Endothelial cell of umbilical vein (primary cell): ENCODE measurements around the gene AGK. TPM values are rescaled to one million over a fixed set of nuclear protein-coding genes. Genes with fewer than 3 reads are reported as not detected.

Experiments used
- BruUV-seq: library from RNA; stranded (reverse); fragments of 400-500 nt; replicated peaks from 2 replicates; lab custom pipeline; 2021; lab: Mats Ljungman, UMichigan
- CTCF ChIA-PET: fragments of 300-600, 350-600 bp; sonication (Branson Sonifier 250); formaldehyde crosslinking; loops from one replicate; lab custom pipeline; 2021; ENCODE audit warnings: antibody characterized with exemption, inconsistent platforms; lab: Charles Lee
- POLR2A ChIA-PET: fragments of 300-600, 350-600 bp; sonication (Branson Sonifier 250); formaldehyde crosslinking; loops from one replicate; lab custom pipeline; 2021; ENCODE audit warnings: antibody characterized with exemption, inconsistent platforms; lab: Charles Lee
- DNase-seq: peaks from one replicate; pipeline ENCODE4 v3.0.0-alpha.2; 2011; ENCODE audit warnings: low read depth, low spot score
- FAIRE-seq: peaks from 2 replicates; lab custom pipeline; 2011; peaks lifted over from hg19 to GRCh38; lab: Jason Lieb, UNC
- H2AFZ ChIP-seq: 2 replicates; pipeline ENCODE4 v1.6.0; 2012; ENCODE audit warnings: low read depth, low read length, control low read depth, inconsistent platforms
- H3K27ac ChIP-seq: 2 replicates; pipeline ENCODE4 v1.5.1; 2011; ENCODE audit warnings: low read depth, mild to moderate bottlenecking, control low read depth, low read length, moderate library complexity; ENCODE audit not compliant: insufficient read depth
- H3K27me3 ChIP-seq, 2 experiments: 2 replicates each; pipeline versions ENCODE4 v1.6.0 to v1.6.1; 2011; ENCODE audit warnings: low read length in 2 of 2, mixed read lengths in 1 of 2; ENCODE audit not compliant: control insufficient read depth in 2 of 2, insufficient read depth in 2 of 2
- H3K36me3 ChIP-seq, 2 experiments: 2 replicates in 1 of 2; 3 replicates in 1 of 2; pipeline ENCODE4 v1.5.1; 2011; ENCODE audit warnings: low read length in 2 of 2, mild to moderate bottlenecking in 1 of 2, moderate library complexity in 1 of 2; ENCODE audit not compliant: control insufficient read depth in 2 of 2, insufficient read depth in 2 of 2; ENCODE audit errors: extremely low read depth in 1 of 2
- H3K4me1 ChIP-seq: 3 replicates; pipeline ENCODE4 v1.5.1; 2011; ENCODE audit warnings: mild to moderate bottlenecking, low read length; ENCODE audit not compliant: control insufficient read depth, insufficient read depth; ENCODE audit errors: extremely low read depth
- H3K4me2 ChIP-seq: 2 replicates; pipeline ENCODE4 v1.6.1; 2011; ENCODE audit warnings: low read length, control low read depth, mixed read lengths; ENCODE audit not compliant: insufficient read depth
- H3K4me3 ChIP-seq, 3 experiments: fragments of 200-600 bp in 1 of 3; sonication (generic), shearing (Covaris generic) in 1 of 3; replicated peaks in 1 of 3; 2 replicates each; pipeline ENCODE4 v1.5.1; 2011 to 2016; ENCODE audit warnings: control low read depth in 3 of 3, low read length in 3 of 3, mild to moderate bottlenecking in 2 of 3, inconsistent platforms in 1 of 3, low read depth in 1 of 3, moderate library complexity in 1 of 3; ENCODE audit not compliant: insufficient read depth in 1 of 3
- H3K79me2 ChIP-seq: 2 replicates; pipeline ENCODE4 v1.6.0; 2012; ENCODE audit warnings: low read length, inconsistent platforms; ENCODE audit not compliant: control insufficient read depth, insufficient read depth
- H3K9ac ChIP-seq: replicated peaks from 2 replicates; pipeline ENCODE3; 2011; ENCODE audit warnings: low read length, control low read depth; ENCODE audit not compliant: insufficient read depth; ENCODE audit errors: extremely low read depth
- H3K9me1 ChIP-seq: replicated peaks from 3 replicates; pipeline ENCODE4 v1.6.0; 2011; ENCODE audit warnings: mild to moderate bottlenecking, low read length; ENCODE audit not compliant: control insufficient read depth, insufficient read depth; ENCODE audit errors: extremely low read depth
- H3K9me3 ChIP-seq: replicated peaks from 2 replicates; pipeline ENCODE4 v1.5.1; 2012; ENCODE audit warnings: low read length, inconsistent platforms; ENCODE audit not compliant: control insufficient read depth, insufficient read depth
- H4K20me1 ChIP-seq: replicated peaks from 2 replicates; pipeline ENCODE3; 2011; ENCODE audit warnings: mild to moderate bottlenecking, low read length; ENCODE audit not compliant: control insufficient read depth, insufficient read depth; ENCODE audit errors: extremely low read depth
- MYC ChIP-seq: IDR thresholded peaks from one replicate; pipeline ENCODE4 v1.6.1; 2011; ENCODE audit warnings: mild to moderate bottlenecking, low read depth, low read length
- dilution Hi-C: fragments of 300-500 bp; cut with MboI; formaldehyde crosslinking; loops from one replicate; pipeline ENCODE4 v1.15.0; 2019; ENCODE audit warnings: low sequenced_read_pairs; ENCODE audit not compliant: extremely low pct_ligation_motif_present
- intact Hi-C: fragments of 100-400 bp; cut with micrococcal nuclease; formaldehyde crosslinking; loops from one replicate; pipeline ENCODE4 v1.10.0; 2022
- polyA plus RNA-seq, 4 experiments: library from polyadenylated mRNA; depleted of rRNA in 3 of 4; stranded (reverse) in 3 of 4; unstranded in 1 of 4; fragments of >200 nt; gene quantifications; 2 replicates each; pipeline versions ENCODE4 v1.2.1 to v1.2.3, GENCODE V29; 2011 to 2012; ENCODE audit warnings: missing spikeins in 1 of 4
- total RNA-seq: library from RNA; stranded (reverse); gene quantifications from 2 replicates; pipeline ENCODE4 v1.2.3, GENCODE V29; 2021
- TF ChIP-seq, protein P1 (sequence below): IDR thresholded peaks from 2 replicates; pipeline ENCODE4 v1.6.1; 2011; ENCODE audit not compliant: insufficient read depth, insufficient read length
- TF ChIP-seq, protein P2 (sequence below), 2 donors: IDR thresholded peaks; 1 replicate in 1 of 2; 2 replicates in 1 of 2; pipeline ENCODE4 v1.5.1; 2011; ENCODE audit warnings: low read length in 2 of 2, mild to moderate bottlenecking in 2 of 2, moderate library complexity in 2 of 2, control low read depth in 1 of 2, inconsistent platforms in 1 of 2, low read depth in 1 of 2; ENCODE audit not compliant: insufficient read depth in 1 of 2; ENCODE audit errors: extremely low read depth in 1 of 2

The AGK gene
- total and polyA plus RNA-seq, 2 donors (not counting 3 experiments of a cell fraction or from before 2014, with no cell fraction given): 23.6 to 34.3 TPM

DNA sequence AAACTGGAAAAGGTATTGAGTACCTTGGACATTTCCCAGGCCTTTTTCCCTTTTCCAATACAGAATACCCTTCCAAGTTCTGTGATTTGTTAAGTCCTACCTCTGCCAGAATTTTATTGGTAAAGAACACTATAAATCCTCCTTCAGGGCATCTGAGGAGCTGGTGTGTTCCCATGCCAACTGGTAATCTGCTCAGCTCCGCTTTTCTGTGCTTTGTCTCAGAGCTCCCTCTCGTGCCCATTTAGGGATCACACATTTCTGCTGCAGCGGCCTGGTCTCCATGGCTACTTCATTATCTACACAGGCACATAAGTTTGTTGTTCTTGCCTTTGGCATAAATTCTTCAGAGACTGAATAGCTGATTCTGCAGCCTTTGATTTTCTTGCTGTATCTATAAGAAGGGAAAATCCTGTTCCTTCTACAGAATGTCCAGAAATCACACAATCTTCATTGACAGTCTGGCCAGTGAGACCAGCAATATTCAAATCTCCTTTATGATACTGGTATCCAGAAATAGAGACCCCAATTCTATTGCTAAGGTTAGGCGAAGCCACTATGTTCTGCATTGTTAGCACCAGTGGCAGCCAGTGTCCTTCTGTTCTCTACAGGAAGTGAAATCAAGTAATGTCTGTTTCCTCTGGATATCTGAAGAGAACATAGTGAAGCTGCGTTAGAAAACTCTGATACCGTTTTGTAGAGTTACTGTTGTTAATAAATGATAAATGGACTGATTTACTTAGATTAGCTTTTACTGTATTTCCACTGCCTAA is 98.8 kb downstream of the AGK start:
- Histone ChIP-seq H3K9me3 (no peaks in the 10 kb centered on the region), H3K4me2 (no peak overlapping the region), H3K79me2 (no peaks in the 10 kb centered on the region), H4K20me1 (no peaks in the 10 kb centered on the region), H3K9me1 (no peaks in the 10 kb centered on the region), H3K36me3 (peaks cover 7 to 8% of the 10 kb centered on the region in 2 experiments), H2AFZ (no peak overlapping the region), H3K4me1 (peaks cover 16% of the 10 kb centered on the region), H3K27me3 (no peaks in the 10 kb centered on the region), H3K27ac (peak overlapping the region; percentile 54), H3K4me3 (no peak overlapping the region), H3K9ac (peak overlapping the region; percentile 25)
- TF ChIP-seq, protein P1, sequence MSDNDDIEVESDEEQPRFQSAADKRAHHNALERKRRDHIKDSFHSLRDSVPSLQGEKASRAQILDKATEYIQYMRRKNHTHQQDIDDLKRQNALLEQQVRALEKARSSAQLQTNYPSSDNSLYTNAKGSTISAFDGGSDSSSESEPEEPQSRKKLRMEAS: no peak
- TF ChIP-seq MYC: no peak
- TF ChIP-seq, protein P2, sequence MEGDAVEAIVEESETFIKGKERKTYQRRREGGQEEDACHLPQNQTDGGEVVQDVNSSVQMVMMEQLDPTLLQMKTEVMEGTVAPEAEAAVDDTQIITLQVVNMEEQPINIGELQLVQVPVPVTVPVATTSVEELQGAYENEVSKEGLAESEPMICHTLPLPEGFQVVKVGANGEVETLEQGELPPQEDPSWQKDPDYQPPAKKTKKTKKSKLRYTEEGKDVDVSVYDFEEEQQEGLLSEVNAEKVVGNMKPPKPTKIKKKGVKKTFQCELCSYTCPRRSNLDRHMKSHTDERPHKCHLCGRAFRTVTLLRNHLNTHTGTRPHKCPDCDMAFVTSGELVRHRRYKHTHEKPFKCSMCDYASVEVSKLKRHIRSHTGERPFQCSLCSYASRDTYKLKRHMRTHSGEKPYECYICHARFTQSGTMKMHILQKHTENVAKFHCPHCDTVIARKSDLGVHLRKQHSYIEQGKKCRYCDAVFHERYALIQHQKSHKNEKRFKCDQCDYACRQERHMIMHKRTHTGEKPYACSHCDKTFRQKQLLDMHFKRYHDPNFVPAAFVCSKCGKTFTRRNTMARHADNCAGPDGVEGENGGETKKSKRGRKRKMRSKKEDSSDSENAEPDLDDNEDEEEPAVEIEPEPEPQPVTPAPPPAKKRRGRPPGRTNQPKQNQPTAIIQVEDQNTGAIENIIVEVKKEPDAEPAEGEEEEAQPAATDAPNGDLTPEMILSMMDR (IDR thresholded peaks at IDR 0.05; ENCODE audit: extremely low read depth in 1 of 2, insufficient read depth in 1 of 2, low read depth in 1 of 2, low read length in 2 of 2): peak; percentile 73 to 78
- ChIA-PET CTCF (interaction anchor here (0.6 to 4.1 kb wide), 36 partner anchors 9 to 1197 kb away, joined by 3 to 51 read pairs (median 5); partner anchors contain the start of genes AGK, DENND11, MRPS33 and SSBP1), POLR2A (interaction anchor here (1.2 kb wide), 1 partner anchor 98 kb away, joined by 3 read pairs; the partner anchor contains the start of gene AGK)
- peak; percentile 94 for DNase-seq
- FAIRE-seq: peak; percentile 90
- dilution Hi-C loops (no loop called here), intact Hi-C loops (loop anchor here (1.0 to 10.0 kb wide), 12 partner anchors 24 to 1173 kb away; partner anchors contain the start of genes ADCK2, AGK, MKRN1 and SSBP1)
- no TSS peak for BruUV-seq
